H7 (cell line): ENCODE results near the gene ACTG1. TPM values are rescaled to one million over a fixed set of nuclear protein-coding genes. Genes with fewer than 3 reads are reported as not detected.

Experiments used
- DNase-seq: peaks from one replicate; pipeline ENCODE4 v3.0.0; 2012
- H3K27me3 ChIP-seq: 2 replicates; pipeline ENCODE4 v1.6.0; 2011; ENCODE audit warnings: mild to moderate bottlenecking, low read length; ENCODE audit not compliant: control insufficient read depth, insufficient read depth
- H3K36me3 ChIP-seq: replicated peaks from 2 replicates; pipeline ENCODE4 v1.5.1; 2011; ENCODE audit warnings: low read length; ENCODE audit not compliant: control insufficient read depth, insufficient read depth
- H3K4me3 ChIP-seq: 2 replicates; pipeline ENCODE4 v1.5.1; 2011; ENCODE audit warnings: low read depth, mild to moderate bottlenecking, control low read depth, low read length, moderate library complexity; ENCODE audit not compliant: insufficient read depth
- total RNA-seq: library from RNA; depleted of rRNA; stranded (reverse); fragments of >200 nt; shearing (Covaris generic); gene quantifications from 2 replicates; pipeline ENCODE4 v1.2.3, GENCODE V29; 2014

The ACTG1 gene
- total RNA-seq, 1 experiment from 2014 or later = 5,789 TPM

- no peak for DNase-seq
- peaks cover 13% of the 10 kb centered on the region for H3K36me3 ChIP-seq
- no peaks in the 10 kb centered on the region for H3K27me3 ChIP-seq
- no peak overlapping the region for H3K4me3 ChIP-seq
Measured at GRCh38 chr17:81550285-81550684, 37.7 kb upstream of the ACTG1 start.

- no peak for DNase-seq
- H3K27me3 ChIP-seq = no peaks in the 10 kb centered on the region
- H3K36me3 ChIP-seq = peaks cover 13% of the 10 kb centered on the region
- no peak overlapping the region for H3K4me3 ChIP-seq
Measured at GRCh38 chr17:81549826-81550225, 37.2 kb upstream of the ACTG1 start.

GRCh38 chr17:81549031-81549557, 36.5 kb upstream of the ACTG1 start:
- Histone ChIP-seq H3K4me3 (no peak overlapping the region), H3K36me3 (peaks cover 13% of the 10 kb centered on the region), H3K27me3 (no peaks in the 10 kb centered on the region)
- DNase-seq = no peak

GRCh38 chr17:81547614-81547982, 35.0 kb upstream of the ACTG1 start:
- no peak for DNase-seq
- H3K4me3 ChIP-seq = no peak overlapping the region
- H3K27me3 ChIP-seq = no peaks in the 10 kb centered on the region
- peaks cover 15% of the 10 kb centered on the region for H3K36me3 ChIP-seq

- no peak overlapping the region for H3K4me3 ChIP-seq
- H3K36me3 ChIP-seq = peaks cover 15% of the 10 kb centered on the region
- H3K27me3 ChIP-seq = no peaks in the 10 kb centered on the region
- DNase-seq = no peak
Measured at GRCh38 chr17:81546906-81547613, 34.5 kb upstream of the ACTG1 start.

GRCh38 chr17:81545160-81545949, 32.8 kb upstream of the ACTG1 start:
- Histone ChIP-seq H3K4me3 (no peak overlapping the region), H3K27me3 (no peaks in the 10 kb centered on the region), H3K36me3 (peaks cover 13% of the 10 kb centered on the region)
- DNase-seq = no peak

GRCh38 chr17:81544281-81544974, 31.8 kb upstream of the ACTG1 start:
- H3K27me3 ChIP-seq = no peaks in the 10 kb centered on the region
- H3K36me3 ChIP-seq = peaks cover 9% of the 10 kb centered on the region
- no peak for DNase-seq
- H3K4me3 ChIP-seq = no peak overlapping the region

- Histone ChIP-seq H3K4me3 (no peak overlapping the region), H3K36me3 (peaks cover 9% of the 10 kb centered on the region), H3K27me3 (no peaks in the 10 kb centered on the region)
- no peak for DNase-seq
Measured at GRCh38 chr17:81543756-81544155, 31.2 kb upstream of the ACTG1 start.

GRCh38 chr17:81543339-81543675, 30.7 kb upstream of the ACTG1 start:
- Histone ChIP-seq H3K4me3 (no peak overlapping the region), H3K27me3 (no peaks in the 10 kb centered on the region)

GRCh38 chr17:81542431-81543338, 30.1 kb upstream of the ACTG1 start:
- DNase-seq = no peak
- Histone ChIP-seq H3K27me3 (no peaks in the 10 kb centered on the region), H3K36me3 (peaks cover 9% of the 10 kb centered on the region), H3K4me3 (no peak overlapping the region)

More at GRCh38 chr17:81543339-81543675, 30.7 kb upstream of the ACTG1 start:
- no peak for DNase-seq
- peaks cover 9% of the 10 kb centered on the region for H3K36me3 ChIP-seq

GRCh38 chr17:81541123-81541522, 28.5 kb upstream of the ACTG1 start:
- Histone ChIP-seq H3K36me3 (peaks cover 3% of the 10 kb centered on the region), H3K27me3 (peaks cover under 1% of the 10 kb centered on the region; the same call in 1 of the 2 replicates), H3K4me3 (no peak overlapping the region)
- no peak for DNase-seq

GRCh38 chr17:81540676-81541027, 28.1 kb upstream of the ACTG1 start:
- Histone ChIP-seq H3K4me3 (no peak overlapping the region), H3K27me3 (peaks cover 4% of the 10 kb centered on the region; the same call in 1 of the 2 replicates), H3K36me3 (peaks cover 2% of the 10 kb centered on the region)
- no peak for DNase-seq

- Histone ChIP-seq H3K4me3 (no peak overlapping the region), H3K27me3 (peaks cover 4% of the 10 kb centered on the region; the same call in 1 of the 2 replicates), H3K36me3 (peaks cover 2% of the 10 kb centered on the region)
- DNase-seq = no peak
Measured at GRCh38 chr17:81539961-81540675, 27.5 kb upstream of the ACTG1 start.
